PFSK-1 (cell line): Measurements from ENCODE around the gene OR52M1.

ENCODE experiments used
- FOXP2 ChIP-seq: optimal IDR thresholded peaks from 2 replicates; pipeline ENCODE3; 2011; ENCODE audit warnings: borderline replicate concordance, control low read depth, inconsistent platforms; ENCODE audit not compliant: insufficient read depth; ENCODE audit errors: extremely low read length, extremely low read depth
- POLR2AphosphoS5 ChIP-seq: IDR thresholded peaks from 2 replicates; pipeline ENCODE4 v1.6.1; 2012; ENCODE audit warnings: low read depth, mild to moderate bottlenecking, control low read depth, low read length, moderate library complexity
- SIN3A ChIP-seq: IDR thresholded peaks from 2 replicates; pipeline ENCODE4 v1.6.1; 2012; ENCODE audit warnings: mild to moderate bottlenecking, low read length, moderate library complexity, borderline replicate concordance; ENCODE audit not compliant: insufficient read depth
- TAF1 ChIP-seq: IDR thresholded peaks from 2 replicates; pipeline ENCODE4 v1.6.1; 2012; ENCODE audit warnings: low read length, control low read depth, borderline replicate concordance; ENCODE audit not compliant: insufficient read depth
- TF ChIP-seq, protein P1 (sequence below), 2 experiments: IDR thresholded peaks; 2 replicates each; pipeline versions ENCODE4 v1.6.1 to v1.8.0; 2011 to 2012; ENCODE audit warnings: low read depth in 2 of 2, low read length in 2 of 2, control low read depth in 1 of 2, inconsistent platforms in 1 of 2, mild to moderate bottlenecking in 1 of 2, moderate library complexity in 1 of 2; ENCODE audit not compliant: insufficient read depth in 1 of 2

- TF ChIP-seq TAF1 (no peak), POLR2AphosphoS5 (no peak), SIN3A (no peak), FOXP2 (no peak)
- TF ChIP-seq, protein P1, sequence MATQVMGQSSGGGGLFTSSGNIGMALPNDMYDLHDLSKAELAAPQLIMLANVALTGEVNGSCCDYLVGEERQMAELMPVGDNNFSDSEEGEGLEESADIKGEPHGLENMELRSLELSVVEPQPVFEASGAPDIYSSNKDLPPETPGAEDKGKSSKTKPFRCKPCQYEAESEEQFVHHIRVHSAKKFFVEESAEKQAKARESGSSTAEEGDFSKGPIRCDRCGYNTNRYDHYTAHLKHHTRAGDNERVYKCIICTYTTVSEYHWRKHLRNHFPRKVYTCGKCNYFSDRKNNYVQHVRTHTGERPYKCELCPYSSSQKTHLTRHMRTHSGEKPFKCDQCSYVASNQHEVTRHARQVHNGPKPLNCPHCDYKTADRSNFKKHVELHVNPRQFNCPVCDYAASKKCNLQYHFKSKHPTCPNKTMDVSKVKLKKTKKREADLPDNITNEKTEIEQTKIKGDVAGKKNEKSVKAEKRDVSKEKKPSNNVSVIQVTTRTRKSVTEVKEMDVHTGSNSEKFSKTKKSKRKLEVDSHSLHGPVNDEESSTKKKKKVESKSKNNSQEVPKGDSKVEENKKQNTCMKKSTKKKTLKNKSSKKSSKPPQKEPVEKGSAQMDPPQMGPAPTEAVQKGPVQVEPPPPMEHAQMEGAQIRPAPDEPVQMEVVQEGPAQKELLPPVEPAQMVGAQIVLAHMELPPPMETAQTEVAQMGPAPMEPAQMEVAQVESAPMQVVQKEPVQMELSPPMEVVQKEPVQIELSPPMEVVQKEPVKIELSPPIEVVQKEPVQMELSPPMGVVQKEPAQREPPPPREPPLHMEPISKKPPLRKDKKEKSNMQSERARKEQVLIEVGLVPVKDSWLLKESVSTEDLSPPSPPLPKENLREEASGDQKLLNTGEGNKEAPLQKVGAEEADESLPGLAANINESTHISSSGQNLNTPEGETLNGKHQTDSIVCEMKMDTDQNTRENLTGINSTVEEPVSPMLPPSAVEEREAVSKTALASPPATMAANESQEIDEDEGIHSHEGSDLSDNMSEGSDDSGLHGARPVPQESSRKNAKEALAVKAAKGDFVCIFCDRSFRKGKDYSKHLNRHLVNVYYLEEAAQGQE (IDR thresholded peaks at IDR 0.05; ENCODE audit: insufficient read depth in 1 of 2, low read depth in 2 of 2, low read length in 2 of 2) = no peak
These were observed 6.5 kb downstream of the OR52M1 start for GRCh38 chr11:4551346-4551979.
